Aorta (tissue), 5 donors: ENCODE data around the gene KCTD14. TPM values are rescaled to one million over a fixed set of nuclear protein-coding genes. Genes with fewer than 3 reads are reported as not detected.
"Not testable (repeated sequence)": the region's sequence is repeated elsewhere in the genome, so short reads cannot be mapped to it uniquely, and the experiment has no call there.

ENCODE experiments used
- ATAC-seq: fragments of 200-7000 bp; cut with Tn5 transposase; one replicate; pipeline ENCODE4 v1.9.1; 2022; ENCODE audit warnings: moderate library complexity; ENCODE audit not compliant: low FRiP score
- DNase-seq, 2 donors: peaks; one replicate each; pipeline ENCODE4 v3.0.0-alpha.2; 2020
- H3K27ac ChIP-seq, 2 donors: one replicate each; pipeline ENCODE4 v1.5.1; 2013; ENCODE audit warnings: low read length in 2 of 2, mild to moderate bottlenecking in 2 of 2, moderate library complexity in 2 of 2, control low read depth in 1 of 2, inconsistent platforms in 1 of 2, low read depth in 1 of 2
- H3K27me3 ChIP-seq, 2 donors: one replicate each; pipeline ENCODE4 v1.6.1; 2013; ENCODE audit warnings: control low read depth in 1 of 2, low read length in 1 of 2, mild to moderate bottlenecking in 1 of 2, moderate library complexity in 1 of 2; ENCODE audit not compliant: insufficient read depth in 2 of 2, control insufficient read depth in 1 of 2
- H3K36me3 ChIP-seq, 2 donors: one replicate each; pipeline ENCODE4 v1.6.1; 2013; ENCODE audit warnings: control low read depth in 1 of 2, low read length in 1 of 2, mild to moderate bottlenecking in 1 of 2; ENCODE audit not compliant: insufficient read depth in 2 of 2, control insufficient read depth in 1 of 2
- H3K4me1 ChIP-seq, 2 donors: one replicate each; pipeline ENCODE4 v1.6.1; 2013; ENCODE audit warnings: low read length in 2 of 2, control low read depth in 1 of 2, mild to moderate bottlenecking in 1 of 2, moderate library complexity in 1 of 2; ENCODE audit not compliant: insufficient read depth in 2 of 2, control insufficient read depth in 1 of 2
- H3K4me3 ChIP-seq, 2 donors: one replicate each; pipeline ENCODE4 v1.5.1; 2013; ENCODE audit warnings: low read length in 2 of 2, control low read depth in 1 of 2, mild to moderate bottlenecking in 1 of 2
- H3K9me3 ChIP-seq: one replicate; pipeline ENCODE4 v1.6.1; 2013; ENCODE audit warnings: mild to moderate bottlenecking, low read length; ENCODE audit not compliant: control insufficient read depth
- WGBS, 2 donors: extraction: QIAGEN DNeasy Blood & Tissue Kit; methylation state at CpG; one replicate each; pipeline ENCODE4 v1.1.7; 2013; 5-methylcytosine and 5-hydroxymethylcytosine counted together
- intact Hi-C, 2 donors: fragments of 100-400 bp; cut with DNase I; formaldehyde crosslinking; loops; one replicate each; pipeline versions ENCODE4 v1.14.2 to v1.15.0; 2022
- polyA plus RNA-seq, 2 donors: library from polyadenylated mRNA; stranded (reverse); fragments of 200-250 nt; gene quantifications; one replicate each; pipeline ENCODE4 v1.2.3, GENCODE V29; 2013
- total RNA-seq, 2 donors: library from RNA; stranded (reverse); fragmentation: NEBNext Ultra II Directional; extraction: Animal tissue kit (Norgen Biotek cat#: 25700); gene quantifications; one replicate each; pipeline ENCODE4 v1.2.1, GENCODE V29; 2021
- donor health status: healthy with polysubstance abuse.
- donor health status: Bipolar disorder and iron deficiency.
- donor health status: DM: no; HTN: no; CAD: no.
- donor health status: DM: no; HTN: no; CAD: no.
- donor health status: DM: yes; HTN: yes; CAD: no.

KCTD14 gene
- total and polyA plus RNA-seq, 4 donors = 0.05 to 2.0 (median 1.4) TPM

DNA sequence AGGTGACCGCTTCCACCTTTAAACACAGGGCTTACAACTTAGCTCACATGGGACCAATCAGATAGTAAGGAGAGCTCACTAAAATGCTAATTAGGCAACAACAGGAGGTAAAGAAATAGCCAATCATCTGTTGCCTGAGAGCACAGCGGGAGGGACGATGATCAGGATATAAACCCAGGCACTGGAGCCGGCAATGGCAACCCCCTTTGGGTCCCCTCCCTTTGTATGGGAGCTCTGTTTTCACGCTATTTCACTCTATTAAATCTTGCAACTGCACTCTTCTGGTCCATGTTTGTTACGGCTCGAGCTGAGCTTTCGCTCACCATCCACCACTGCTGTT, 18.3 kb upstream of the KCTD14 start:
- not testable (repeated sequence) for DNase-seq, H3K27me3 ChIP-seq, H3K27ac ChIP-seq, H3K4me3 ChIP-seq, H3K9me3 ChIP-seq, H3K36me3 ChIP-seq, H3K4me1 ChIP-seq, ATAC-seq
- WGBS, 2 donors = 97 to 98% methylated on average over 8 of the region's 8 CpGs
- intact Hi-C loops = loop anchor here in 1 of 2 donors (5.0 kb wide), 1 partner anchor 44 kb away; no protein-coding TSS in a partner anchor

DNA sequence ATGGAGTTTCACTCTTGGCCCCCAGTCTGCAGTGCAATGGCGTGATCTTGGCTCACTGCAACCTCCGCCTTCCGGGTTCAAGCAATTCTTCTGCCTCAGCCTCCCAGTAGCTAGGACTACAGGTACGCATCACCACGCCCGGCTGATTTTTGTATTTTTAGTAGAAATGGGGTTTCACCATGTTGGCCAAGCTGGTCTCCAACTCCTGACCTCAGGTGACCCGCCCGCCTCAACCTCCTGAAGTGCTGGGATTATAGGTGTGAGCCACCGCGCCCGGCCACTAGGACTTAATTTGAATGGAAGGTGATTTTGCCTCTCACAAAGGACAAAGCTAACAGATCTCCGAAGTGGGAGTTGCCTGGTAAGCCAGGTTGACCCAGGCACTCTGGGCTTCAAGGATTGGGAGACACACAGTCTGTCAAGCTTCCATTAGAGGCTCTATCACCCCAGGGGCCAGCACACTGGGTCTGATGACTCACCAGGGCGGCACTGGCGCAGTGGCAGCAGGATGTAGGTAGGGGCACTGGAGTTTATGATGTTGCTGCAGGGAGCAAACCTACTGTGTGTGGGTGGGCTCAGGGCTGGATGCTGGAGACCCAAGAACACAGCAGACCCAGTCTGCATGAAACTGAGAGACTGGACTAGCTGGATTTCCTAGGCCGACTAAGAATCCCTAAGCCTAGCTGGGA, 17.8 kb upstream of the KCTD14 start:
- no peaks in the 10 kb centered on the region for H3K27me3 ChIP-seq
- no peaks in the 10 kb centered on the region for H3K9me3 ChIP-seq
- no peaks in the 10 kb centered on the region for H3K36me3 ChIP-seq
- H3K4me3 ChIP-seq = no peak overlapping the region
- peak overlapping the region in 1 of 2 donors; percentile 15 for H3K27ac ChIP-seq
- intact Hi-C loops = loop anchor here in 1 of 2 donors (5.0 kb wide), 1 partner anchor 44 kb away; no protein-coding TSS in a partner anchor
- ATAC-seq = no peak
- DNase-seq = no peak
- WGBS, 2 donors = 88 to 96% methylated on average over 15 of the region's 15 CpGs
- no peaks in the 10 kb centered on the region for H3K4me1 ChIP-seq

DNA sequence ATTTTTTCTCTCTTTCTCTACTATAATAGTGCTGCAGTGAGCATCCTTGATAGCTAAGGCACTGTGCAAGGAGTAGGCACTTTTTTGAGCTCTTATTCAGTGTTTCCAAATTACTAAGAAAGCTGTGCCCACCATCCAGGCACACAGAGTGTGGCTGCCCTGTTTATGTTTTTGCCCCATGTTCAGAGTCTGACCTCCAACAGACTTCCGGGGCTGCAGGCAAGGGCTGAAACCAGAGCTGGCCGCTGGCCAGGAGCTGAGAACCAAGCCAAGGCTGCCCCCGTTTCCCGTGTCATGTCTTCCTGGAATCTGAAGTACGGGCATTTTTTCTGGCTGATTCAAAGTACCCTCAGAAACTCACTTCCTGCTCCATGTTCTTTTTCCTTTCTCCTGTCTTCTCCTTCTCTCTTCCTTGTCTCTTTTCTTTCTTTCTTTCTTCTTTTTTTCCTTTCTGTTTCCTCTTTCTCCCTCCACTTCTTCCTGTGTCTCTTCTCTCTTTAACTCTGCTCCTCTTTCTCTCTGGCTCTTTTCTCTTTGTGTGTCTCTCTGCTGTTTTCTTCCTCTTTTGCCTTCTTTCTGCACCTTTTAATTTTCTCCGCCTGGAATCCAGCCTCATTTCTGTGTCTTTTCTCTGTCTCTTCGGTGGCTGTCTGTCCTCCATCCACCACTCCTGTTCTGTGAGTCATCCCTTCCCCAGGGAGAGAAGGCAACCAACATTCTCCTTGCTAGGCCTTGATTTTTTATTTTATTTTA, 17.0 kb upstream of the KCTD14 start:
- H3K27me3 ChIP-seq = no peaks in the 10 kb centered on the region
- H3K4me3 ChIP-seq = no peak overlapping the region
- peak; percentile 62 for ATAC-seq
- WGBS, 2 donors = 14 to 17% methylated on average over 7 of the region's 7 CpGs
- no peaks in the 10 kb centered on the region for H3K9me3 ChIP-seq
- no peaks in the 10 kb centered on the region for H3K4me1 ChIP-seq
- H3K36me3 ChIP-seq = no peaks in the 10 kb centered on the region
- H3K27ac ChIP-seq = peak overlapping the region in 1 of 2 donors; percentile 85
- intact Hi-C loops = loop anchor here in 1 of 2 donors (5.0 kb wide), 1 partner anchor 43 kb away; no protein-coding TSS in a partner anchor
- DNase-seq = peak; percentile 88 to 93

DNA sequence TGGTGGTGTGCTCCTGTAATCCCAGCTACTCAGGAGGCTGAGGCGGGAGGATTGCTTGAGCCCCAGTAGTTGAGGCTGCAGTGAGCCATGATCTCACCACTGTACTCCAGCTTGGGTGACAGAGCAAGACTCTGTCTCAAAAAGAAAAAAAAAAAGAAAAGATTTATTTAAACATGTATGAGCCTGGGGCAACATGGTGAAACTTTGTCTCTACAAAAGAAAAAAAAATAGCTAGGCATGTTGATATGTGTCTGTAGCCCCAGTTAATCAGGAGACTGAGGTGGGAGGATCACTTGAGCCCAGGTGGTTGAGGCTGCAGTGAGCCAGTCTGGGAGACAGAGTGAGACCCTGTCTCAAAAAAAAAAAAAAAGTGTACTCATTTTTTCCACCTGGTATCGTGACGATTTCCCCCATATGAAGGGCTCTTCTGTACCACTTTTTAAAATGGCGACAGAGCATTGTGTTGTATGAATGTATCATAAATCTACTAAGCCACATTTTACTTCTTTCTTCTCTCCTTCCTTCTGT, 16.4 kb upstream of the KCTD14 start:
- no peak for ATAC-seq
- H3K27ac ChIP-seq = no peak overlapping the region
- no peak for DNase-seq
- intact Hi-C loops = no loop called here
- no peak overlapping the region for H3K4me3 ChIP-seq
- 93 to 95% methylated on average over 4 of the region's 4 CpGs for WGBS, 2 donors
- no peaks in the 10 kb centered on the region for H3K27me3 ChIP-seq
- H3K9me3 ChIP-seq = no peaks in the 10 kb centered on the region
- no peaks in the 10 kb centered on the region for H3K36me3 ChIP-seq
- no peaks in the 10 kb centered on the region for H3K4me1 ChIP-seq

DNA sequence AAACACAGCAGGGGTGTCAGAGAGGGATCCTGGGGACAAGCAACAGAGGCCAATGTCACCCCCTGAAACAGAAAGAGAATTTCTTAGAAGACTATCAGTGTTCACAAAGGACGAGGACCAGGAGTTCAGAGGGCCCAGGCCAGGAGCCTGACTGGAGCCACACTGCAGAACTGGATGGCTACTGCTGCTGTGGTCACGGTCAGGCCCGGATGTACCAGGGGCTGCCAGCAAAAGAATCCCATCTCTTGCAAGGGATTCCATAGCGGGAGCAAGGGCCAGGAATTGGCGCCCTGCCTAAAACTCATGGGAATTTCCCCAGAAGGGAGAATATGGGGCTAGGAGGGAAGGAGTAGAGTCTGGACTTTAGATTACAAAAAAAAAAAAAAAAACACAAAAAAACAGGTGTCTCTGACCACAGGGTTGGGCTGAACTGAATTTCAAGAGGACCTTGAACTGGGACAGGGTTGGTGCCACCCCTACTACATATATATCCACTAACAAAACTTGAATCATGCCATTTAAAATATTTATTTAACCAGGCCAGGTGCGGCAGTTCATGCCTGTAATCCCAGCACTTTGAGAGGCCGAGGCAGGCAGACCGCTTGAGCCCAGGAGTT, 15.7 kb upstream of the KCTD14 start:
- 85 to 88% methylated on average over 8 of the region's 8 CpGs for WGBS, 2 donors
- H3K36me3 ChIP-seq = no peaks in the 10 kb centered on the region
- H3K27ac ChIP-seq = no peak overlapping the region
- no peak for DNase-seq
- no peak overlapping the region for H3K4me3 ChIP-seq
- no peaks in the 10 kb centered on the region for H3K4me1 ChIP-seq
- H3K9me3 ChIP-seq = no peaks in the 10 kb centered on the region
- H3K27me3 ChIP-seq = no peaks in the 10 kb centered on the region
- no peak for ATAC-seq
- intact Hi-C loops = no loop called here

DNA sequence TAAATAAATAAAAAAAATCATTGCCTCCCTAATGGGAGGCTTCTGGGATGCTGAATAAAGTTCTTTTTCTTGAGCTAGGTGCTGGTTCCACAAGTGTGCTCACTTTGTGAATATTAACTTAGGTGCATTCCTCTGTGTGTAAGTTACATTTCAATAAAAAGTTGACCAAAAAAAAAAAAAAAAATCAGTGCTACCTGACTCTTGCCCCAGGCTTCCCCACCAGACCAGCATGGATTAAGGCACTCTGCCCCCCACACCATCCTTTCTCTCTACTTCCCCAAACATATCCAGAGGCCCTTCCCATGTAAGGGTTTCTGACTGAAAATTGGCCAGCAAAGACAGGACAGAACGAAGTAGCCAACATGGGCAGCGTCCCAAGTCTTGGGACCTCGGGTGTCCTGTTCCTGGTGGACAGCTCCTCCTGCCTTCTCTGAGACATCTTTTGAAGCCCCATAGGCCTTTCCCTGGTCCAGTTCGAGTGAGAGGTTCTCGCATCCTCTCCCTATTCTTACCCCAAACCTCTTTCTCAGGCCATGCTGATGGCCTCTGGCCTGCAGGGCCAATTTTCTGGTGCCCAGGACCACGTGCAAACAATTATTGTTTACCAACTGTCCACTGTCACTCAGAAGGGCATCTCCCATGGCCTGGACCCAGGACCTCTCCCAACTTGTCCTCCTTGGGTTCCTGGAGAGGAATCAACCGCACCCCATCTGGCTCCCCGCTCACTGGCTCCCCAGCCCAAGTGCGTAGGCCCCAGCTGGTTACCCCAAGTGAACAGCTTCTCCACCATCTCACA, 14.9 kb upstream of the KCTD14 start:
- DNase-seq = no peak
- Histone ChIP-seq H3K4me3 (no peak overlapping the region), H3K27ac (no peak overlapping the region)

DNA sequence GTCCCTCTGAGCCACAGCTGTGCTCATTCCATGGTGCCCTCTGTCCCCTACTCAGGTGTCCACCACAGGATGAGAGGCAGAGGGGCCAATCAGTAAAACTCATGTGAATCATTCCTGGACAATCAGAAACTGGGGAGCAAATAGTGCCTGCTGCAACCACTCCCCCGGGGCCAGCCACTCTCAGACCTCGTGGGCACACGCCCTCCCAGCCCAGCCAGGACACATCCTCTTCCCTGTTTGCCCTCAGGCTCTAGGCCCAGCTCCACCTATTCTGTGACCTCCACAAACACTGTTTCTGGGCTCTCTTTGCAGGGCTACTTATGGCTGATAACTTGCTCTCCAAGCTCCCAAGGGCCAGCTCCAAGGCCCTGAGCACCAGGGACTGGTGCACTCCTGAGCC, 14.0 kb upstream of the KCTD14 start:
- H3K4me3 ChIP-seq = no peak overlapping the region
- no peak for ATAC-seq
- no peaks in the 10 kb centered on the region for H3K4me1 ChIP-seq
- H3K9me3 ChIP-seq = no peaks in the 10 kb centered on the region
- no peaks in the 10 kb centered on the region for H3K27me3 ChIP-seq
- intact Hi-C loops = no loop called here
- no peaks in the 10 kb centered on the region for H3K36me3 ChIP-seq
- no peak for DNase-seq
- WGBS, 2 donors = 74 to 78% methylated on average over 3 of the region's 3 CpGs
- H3K27ac ChIP-seq = no peak overlapping the region

More for the DNA sequence above, 14.9 kb upstream of the KCTD14 start:
- no peaks in the 10 kb centered on the region for H3K36me3 ChIP-seq
- no peaks in the 10 kb centered on the region for H3K27me3 ChIP-seq
- H3K4me1 ChIP-seq = no peaks in the 10 kb centered on the region
- intact Hi-C loops = no loop called here
- WGBS, 2 donors = 87% methylated on average over 9 of the region's 9 CpGs
- ATAC-seq = no peak
- no peaks in the 10 kb centered on the region for H3K9me3 ChIP-seq

DNA sequence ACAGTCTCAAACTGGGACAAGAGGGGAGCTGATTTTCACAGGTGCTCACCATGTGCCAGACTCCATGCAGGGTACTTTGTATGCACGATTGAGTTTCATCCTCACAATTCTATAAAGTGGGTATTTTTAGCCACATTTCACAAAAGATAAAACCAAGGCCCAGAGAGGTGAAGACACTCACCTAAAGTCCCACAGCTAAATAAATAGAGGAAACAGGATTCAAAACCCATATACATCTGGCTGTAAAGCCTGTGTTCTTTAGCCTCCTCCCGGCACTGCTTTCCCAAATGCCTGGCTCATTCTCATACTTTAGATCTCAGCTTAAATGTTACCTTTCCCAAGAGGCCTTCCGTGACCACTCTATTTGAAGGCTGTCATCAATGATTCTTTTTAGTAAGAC, 13.2 kb upstream of the KCTD14 start:
- H3K4me1 ChIP-seq = no peaks in the 10 kb centered on the region
- H3K9me3 ChIP-seq = no peaks in the 10 kb centered on the region
- no peak overlapping the region for H3K27ac ChIP-seq
- whole genome bisulfite sequencing, 2 donors = 95 to 97% methylated on average over 3 of the region's 3 CpGs
- H3K36me3 ChIP-seq = no peaks in the 10 kb centered on the region
- no peak overlapping the region for H3K4me3 ChIP-seq
- ATAC-seq (no peak), DNase-seq (no peak)
- H3K27me3 ChIP-seq = no peaks in the 10 kb centered on the region
- intact Hi-C loops = no loop called here
